GM18870 (cell line): ENCODE measurements around the gene PPP2R2C.

Experiments used
- ATAC-seq: cut with Tn5 transposase; IDR thresholded peaks from one replicate; pipeline ENCODE4 v1.9.1; 2021; ENCODE audit warnings: moderate library complexity; ENCODE audit not compliant: unreplicated experiment

Gene PPP2R2C

DNA sequence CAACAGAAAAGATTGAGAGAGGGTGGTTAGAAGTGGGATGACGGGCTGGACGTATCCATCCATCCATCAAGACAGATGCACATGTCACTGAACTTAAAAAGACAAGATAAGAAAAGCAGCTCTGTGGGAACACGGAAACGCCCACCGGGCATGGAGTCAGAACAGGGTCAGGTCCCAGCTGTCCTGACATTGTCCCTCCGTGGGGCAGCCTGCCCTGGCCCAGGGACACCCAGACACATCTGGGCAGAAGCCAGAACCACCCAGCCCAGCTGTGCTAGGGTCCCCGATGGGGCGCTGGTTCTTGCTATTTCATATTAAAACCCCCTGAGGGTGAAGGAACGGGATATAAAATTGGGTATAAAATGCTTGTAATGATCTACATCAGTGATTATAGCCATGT, 88.5 kb downstream of the PPP2R2C start:
- ATAC-seq, result no peak

DNA sequence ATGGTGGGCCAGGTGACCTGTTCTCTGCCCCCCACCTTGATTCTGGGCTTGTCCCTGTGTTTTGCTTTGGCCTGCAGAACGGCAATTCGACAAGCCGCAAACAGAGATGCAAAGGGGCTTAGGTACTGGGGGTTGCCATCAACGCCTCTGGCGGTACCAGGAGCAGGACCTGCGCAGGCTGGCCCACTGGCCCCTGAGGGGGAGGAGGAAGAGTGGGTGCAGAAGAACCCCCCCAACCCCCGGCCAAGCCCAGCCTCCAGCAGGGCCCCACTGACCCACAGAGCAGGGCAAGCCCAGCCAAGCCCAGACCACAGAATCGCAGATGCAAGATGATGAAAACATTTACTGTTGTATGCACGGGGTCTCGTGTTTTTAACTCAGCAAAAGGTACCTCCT, 89.4 kb downstream of the PPP2R2C start:
- no peak for ATAC-seq

DNA sequence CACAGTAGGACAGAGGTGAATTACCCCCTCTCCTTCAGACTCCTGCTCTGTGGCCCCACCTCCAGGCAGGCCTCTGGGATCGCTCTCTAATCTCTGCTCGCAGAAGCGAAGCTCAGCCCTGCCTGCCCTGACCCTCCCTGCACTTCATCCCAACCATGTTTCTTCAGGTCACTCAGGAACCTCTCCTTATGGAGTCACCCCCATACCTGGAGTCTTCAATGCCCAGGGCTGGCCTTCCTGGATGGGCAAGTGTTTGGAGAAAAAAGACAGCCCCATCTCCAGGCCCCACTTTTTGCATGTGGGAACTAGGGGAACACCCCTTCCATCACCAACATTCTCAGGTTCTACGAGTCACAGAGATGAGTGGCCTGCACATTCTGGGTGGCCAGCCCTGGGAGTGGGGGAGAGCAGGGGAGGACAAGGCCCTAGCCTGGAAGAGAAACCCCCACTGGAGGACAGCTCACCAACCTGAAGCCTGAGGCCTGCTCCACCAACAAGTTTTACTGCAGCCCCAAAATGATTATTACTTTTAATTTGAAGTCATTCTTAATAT, 90.8 kb downstream of the PPP2R2C start:
- ATAC-seq, result no peak

DNA sequence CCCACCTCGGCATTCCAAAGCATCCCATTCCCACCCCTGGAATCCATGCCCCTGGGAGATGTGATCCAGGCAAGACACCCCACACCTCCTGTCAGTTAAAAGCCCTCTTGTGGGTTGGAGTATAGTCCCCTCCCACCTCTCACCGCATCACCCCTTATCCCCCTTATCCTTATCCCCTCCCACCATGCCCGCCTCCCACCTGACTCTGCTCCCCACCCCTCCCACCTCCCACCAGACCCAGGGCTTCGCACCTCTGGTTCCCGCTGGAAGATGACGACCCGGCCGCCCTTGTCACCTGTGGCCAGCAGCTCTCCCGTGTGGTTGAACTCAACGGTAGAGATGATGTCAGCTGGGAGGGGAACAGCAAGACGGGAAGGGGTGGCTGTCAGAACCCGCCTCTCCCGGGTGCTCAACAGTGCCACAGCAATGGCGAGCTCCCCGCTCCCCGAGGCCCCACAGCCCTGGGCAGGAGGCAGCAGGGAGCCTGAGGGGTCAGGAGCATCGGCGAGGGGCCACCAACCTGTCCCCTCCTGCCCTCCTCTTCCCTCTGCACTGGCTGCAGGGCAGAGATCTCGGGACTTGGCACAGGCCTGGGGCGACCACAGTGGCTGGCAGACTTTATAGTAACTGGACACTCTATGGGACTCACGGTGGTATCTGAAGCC, 91.5 kb downstream of the PPP2R2C start:
- ATAC-seq, result no peak

DNA sequence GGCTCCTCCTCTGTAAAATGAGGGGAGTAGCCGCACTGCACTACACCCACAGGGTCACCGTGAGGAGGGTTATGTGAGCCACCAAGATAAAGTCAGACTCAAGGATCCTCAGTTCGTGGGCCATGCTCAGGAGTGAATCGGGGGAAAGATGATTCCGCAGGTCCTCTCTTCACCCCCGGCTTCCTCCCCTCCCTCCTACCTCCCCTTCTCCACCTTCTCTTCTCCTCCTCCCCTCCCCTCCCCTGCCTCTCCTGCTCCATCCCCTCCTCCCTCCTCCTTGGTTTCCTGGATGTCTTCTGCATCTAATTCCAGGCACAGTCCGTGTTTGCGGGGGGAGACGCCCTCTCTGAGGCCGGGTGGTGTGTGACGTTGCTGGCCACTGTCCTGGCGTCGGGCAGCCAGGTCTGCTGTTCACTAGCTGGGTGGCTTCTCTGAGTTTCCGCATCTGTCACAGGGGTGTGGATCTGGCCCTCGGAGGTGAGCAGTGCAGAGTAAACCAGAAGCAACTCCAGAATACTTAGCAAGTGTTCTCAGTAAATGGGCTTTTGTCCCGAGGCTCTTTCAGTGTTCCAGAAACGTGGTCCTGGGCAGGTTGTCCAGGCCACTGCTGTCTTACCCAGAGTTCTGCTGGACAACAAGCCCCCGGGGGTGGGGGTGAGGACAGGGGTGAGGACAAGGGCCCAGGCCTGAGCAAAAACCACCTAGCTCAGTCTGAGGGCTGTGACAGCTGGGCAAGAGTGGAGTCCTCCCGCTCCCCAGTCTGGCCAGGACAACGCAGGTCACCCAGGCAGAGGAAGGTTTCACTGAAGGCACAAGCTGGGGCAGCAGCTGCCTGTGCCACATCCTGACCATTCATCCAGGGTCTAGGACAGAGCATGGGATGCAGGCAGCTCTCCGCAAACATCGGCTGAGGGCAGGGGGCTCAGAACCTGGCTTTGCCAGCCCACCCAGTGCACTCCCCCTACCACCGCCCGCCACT, 92.4 kb downstream of the PPP2R2C start:
- no peak for ATAC-seq

DNA sequence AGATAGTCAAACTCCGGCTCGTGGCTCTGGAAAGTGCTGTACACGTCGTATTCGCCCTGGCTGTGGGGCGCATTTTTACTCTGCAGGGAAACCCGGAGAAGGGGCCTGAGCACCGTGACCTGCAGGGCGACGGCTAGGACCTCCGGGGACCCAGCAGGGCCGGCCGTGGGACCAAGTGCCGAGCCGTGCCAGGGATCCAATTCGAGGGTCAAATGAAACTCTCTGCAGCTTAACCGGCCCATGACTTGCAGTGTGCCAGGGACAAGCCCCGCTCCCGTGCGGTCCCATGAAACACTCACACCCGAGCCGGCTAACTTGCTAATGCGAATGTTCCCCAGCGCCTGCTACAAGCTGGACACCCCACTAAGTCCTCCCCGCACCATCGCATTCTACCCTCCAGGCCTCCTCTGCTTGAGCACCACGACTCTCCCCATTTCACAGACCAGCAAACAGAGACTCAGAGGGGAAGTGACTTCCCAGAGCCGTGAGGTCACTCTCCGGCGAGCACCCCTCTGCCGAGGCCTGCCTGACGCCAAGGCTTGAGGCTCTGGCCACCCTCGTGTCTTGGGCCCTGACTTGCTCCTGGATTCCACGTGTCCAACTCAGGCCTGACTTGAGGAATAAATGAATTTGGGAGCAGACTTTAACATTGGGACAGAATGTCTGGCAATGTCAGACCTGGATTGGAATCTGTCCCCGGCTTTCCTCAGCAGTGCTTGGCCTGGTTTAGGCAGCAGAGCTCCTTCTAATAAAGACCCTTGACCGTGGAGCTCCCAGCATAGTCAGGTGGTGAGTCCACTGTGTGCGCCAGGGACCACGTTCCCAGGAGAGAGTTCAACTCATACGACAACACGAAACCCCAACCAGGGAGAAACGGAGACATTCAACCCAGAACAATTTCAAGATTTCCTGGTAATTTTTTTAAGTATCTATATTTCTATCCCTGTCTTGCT, 93.6 kb downstream of the PPP2R2C start:
- ATAC-seq, result no peak

DNA sequence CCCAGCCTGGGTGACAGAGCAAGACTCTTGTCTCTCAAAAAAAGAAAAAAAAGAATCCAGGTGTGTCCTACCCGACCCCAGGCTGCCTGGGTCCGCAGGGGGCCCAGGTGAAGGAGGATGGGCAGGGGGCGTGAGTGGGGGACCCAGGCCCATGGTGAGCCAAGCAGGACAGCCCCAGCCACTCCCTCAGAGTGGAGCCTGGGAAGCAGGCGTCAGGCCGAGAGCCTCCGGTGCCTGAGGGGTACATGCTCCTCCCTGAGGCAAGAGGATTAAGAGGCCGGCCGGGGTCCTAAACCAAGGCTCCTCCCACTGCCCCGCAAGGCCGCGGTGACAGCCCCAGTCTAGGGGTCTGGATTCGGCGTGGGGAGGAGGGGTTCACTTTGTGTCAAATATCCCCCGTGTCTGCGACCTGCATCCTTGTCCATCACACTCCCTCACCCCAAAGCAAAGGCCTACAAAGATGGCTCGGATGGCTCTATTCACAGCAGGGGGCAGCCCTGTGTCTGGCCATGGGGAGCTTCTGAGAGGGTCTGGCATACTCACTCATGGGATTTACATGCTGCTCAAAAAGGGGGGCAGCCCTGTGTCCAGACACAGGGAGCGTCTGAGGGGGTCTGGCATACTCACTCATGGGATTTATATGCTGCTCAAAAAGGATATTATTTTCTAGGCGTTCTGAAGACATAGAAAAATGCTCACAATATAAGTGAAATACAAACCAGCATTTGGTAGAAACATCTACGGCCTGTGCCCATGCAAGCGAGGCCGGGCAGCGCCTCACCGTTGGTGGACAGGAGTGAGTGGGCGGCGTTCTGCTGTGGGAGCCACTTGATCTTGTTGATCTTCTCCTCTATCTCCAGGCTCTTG, 94.6 kb downstream of the PPP2R2C start:
- ATAC-seq, result no peak

DNA sequence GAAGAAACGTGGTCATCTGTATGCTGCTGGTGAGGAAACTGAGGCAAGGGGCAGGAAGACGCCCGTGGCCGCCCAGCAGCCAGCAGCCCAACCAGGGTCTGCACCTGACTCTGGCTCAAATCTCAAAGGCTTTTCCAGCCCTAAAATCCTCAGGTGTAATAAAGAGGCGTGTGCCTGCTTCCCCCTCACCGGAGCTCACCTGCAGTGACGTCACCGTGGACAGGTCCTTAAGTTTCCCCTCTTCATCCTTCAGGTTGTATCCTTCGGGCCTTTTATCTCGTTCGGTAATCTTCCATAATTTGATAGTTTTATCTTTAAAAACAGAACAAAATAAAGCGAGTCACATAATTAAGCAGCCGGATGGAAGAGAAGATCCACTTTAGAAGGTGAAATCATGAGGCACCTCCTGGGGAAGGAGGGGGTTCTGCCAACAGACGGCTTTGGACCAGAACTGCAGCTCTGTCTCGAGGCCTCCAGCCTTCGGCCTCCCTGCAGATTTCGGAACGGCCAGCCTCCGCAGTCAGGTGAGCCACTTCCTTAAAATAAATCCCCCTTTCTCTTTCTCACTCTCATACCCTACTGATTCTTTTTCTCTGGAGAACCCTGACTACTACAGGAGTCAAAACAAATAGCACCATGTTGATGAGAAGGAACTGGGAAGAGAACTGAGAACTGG, 96.7 kb downstream of the PPP2R2C start:
- no peak for ATAC-seq

DNA sequence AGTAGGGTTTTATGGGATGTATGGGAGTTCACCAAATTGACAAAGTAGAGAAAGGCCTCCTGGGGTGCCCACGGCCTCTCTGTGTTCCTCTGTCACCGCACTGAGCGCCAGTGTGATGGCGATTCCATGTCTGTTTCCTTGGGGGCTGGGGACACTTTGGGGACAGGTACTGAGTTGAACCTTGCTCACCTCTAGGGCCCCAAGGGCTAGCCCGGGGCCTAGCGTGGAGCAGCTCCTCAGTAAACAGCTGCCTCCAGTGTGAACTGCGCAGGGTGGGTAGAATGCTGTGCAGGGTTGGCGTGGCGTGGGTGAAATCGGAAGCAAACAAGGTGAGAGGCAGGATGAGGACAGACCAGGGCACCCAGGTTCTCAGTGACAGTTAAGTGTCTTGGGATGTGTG, 97.8 kb downstream of the PPP2R2C start:
- no peak for ATAC-seq

DNA sequence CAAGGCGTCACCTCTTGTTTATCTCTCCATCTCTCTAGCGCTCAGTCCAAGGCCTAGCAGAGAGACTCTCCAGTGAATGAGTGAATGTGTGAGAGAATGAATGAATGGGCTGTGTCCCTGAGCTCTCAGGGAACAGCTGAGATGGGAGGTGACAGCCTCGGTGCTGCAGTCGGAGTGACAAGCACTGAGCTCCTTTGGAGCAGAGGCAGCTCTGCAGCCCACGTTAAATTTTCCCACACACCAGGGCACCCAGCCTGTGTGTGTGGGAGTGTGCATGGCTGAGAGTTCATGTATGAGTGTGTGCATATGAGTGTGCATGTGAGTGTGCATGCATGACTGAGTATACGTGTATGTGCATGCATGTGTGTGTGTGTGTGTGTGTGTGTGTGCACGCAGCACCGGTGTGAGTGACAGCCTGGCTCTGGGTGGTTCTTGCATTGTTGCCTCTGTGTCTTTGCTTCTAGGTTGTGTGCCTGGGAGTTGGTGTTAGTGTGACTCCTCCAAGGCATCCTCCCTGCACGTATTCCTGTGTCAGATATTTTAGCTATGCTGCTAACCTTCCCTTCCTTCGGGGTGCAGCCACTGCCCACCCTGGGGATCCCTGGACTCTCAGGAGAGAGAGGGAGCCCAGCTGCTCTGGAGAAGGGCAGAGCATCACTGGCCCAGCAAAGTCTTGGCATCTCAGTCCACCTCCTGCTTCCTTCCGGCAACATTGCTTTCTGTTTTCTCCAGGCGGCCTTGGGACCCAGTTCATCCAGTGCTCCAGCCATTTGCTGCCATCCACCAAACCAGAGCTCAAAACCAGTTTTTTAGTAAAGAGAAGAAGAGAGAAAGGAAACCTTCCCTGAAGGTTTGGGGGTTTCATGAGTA, 98.6 kb downstream of the PPP2R2C start:
- ATAC-seq, result no peak

DNA sequence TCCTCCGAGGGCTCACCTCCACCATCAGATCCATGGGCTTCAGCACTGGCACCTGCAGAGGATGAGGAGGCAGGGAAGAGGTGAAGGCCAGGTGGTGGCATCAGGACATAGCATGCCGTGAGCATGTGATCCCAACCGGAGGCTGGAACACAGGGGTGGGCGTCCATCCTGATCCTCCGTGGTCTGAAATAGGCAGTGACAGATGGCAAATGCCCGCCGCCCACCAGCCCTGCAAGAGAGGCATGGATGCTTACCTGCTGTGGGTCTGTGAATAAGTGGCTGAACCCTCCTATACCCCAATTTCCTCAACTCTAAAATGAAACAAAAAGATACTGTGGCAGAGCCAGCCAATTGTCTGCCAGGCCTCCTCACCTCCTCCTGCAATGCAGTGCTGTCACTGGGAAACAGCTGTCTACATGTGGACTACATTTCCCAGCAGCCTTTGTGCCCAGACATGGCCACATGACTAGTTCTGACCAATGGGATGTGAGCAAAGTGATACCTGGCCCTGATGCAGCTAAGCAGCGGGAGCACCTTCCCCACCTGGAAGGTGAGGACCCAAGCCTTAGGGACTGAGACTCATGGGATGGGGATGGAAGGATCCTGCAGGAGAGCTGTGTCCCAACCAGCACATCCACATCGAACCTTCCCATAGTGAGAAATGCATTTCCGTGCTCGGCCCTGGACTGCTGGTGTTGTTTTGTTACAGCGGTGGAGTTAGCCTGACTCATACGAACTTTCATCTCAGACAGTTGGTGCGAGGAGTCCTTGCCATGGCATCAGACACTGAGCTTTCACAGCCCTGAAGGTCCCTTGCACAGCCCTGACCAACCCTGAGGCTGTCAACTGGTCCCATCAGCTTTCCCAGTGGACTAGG, 99.5 kb downstream of the PPP2R2C start:
- peak; percentile 60 for ATAC-seq

DNA sequence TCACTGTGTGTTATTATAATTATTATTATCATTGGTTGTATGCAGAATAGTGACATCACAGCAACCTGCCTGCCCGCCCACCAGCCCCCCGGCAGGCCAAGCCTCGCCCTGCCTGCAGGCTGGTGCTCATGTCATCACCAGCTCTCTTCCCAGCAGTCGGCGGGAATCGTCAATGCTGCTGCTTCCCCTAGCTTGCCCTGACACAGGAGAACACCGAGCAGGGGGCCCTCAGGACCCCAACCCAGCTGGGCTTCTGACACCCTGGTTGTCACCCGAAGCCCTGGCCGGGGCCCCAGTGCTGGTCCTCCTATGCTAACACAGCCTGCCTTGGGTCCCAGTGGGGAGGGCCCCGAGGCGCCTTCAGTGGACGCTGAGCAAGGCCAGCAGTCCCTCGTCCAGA, 100.6 kb downstream of the PPP2R2C start:
- no peak for ATAC-seq

DNA sequence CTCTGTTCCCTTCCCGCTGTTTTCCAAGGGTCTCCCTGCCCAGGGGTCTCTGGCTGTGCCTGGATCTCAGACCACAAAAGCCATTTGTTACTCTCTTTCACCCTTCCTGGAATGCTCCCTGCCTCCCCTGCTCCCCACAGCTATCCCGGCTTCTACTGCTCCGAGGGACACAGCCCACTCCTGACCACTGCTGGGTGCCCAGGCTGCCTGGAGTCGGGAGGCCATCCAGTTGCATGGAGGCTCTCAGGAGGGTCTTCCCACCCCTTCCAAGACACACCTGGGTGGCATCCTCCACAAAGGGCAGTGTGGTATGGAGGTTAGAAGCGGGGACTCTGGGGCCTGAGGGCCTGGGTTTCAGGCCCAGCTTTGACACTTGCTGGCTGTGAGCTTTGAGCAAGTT, 101.1 kb downstream of the PPP2R2C start:
- ATAC-seq, result no peak

DNA sequence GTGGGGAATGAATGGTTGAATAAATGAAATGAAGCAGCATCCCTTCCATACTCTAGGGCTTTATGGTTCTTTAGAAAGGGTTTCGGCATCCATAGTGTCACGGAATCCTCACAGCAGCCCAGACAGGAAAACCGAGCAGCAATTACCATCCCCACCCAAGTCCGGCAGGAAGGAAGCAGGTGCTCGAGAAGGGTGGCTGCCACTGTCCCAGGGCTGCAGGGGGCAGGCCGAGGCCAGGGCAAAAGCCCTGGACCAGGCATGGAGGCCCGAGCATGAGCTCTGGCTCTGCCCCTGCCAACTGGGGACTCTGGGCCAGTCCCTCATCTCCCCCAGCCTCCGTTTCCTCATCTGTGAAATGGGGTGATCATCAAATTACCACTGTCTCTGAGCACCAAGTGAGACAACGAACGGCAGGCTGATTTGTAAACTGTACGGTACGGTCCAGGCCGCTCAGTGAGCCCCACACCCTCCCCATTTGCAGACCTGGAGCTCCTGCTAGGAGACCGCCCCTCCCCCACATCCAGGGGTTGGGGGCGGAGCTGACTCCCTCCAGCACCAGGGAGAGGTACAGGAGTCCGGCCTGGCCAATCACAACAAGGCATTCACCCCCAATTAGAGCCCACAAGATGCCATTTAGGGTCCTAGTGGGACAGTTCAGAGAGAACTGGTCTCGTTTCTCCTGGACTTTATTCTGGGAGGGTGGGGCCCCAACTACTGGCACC, 102.3 kb downstream of the PPP2R2C start:
- ATAC-seq, result no peak

DNA sequence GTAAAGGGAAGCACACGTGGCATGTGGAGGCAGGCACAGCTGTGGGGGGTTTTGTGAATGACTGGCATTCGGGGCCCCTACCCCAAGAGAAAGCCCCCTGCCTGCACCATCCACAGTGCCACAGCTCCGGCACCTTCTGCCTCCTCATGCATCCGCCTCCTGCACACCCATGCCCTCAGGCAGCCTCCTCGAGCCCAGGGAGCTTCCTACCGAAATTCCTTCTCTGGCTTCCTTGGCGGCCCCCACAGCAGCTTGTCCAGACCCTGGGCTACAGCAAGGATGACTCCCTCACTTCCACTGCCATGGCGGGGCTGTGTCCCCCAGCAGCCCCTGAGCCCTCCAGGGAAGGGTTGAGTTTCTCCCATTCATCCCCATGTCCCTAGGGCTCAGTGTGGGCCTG, 102.9 kb downstream of the PPP2R2C start:
- ATAC-seq, result no peak

DNA sequence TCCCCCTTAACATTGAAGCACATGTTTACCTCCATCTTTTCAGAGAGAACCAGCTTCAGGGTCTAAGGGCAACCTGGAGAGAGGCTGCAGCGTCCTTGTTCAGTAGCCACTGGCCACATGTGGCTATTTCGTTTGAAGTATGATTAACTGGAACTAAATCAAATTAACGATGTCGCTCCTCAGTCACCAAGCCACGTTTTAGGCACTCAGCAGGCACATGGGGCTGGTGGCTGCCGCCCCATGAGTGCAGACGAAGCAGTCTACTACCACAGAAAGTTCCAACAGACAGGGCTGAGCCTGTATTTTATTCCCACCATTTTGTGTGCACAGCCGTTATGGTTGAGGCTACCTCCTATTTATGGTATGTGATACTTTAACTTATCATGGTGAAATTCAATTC, 103.4 kb downstream of the PPP2R2C start:
- no peak for ATAC-seq

DNA sequence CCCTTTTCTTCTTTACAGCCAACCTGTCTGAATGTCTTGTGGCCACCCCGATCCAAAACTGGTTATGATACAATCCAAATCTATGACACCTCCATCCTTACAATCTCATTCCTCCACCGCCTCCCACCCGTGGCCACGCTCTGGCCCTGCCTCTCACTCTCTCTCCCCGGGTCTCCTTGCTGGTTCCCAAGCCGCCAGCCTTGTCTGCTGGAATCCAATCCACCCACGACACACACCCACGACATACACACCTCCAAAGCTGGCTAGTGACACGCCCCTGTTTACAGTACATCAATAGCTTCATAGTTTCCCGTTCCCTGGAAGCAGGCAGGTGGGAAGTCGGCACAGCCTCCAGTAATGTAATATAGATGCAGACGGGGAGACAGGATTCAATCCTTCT, 103.8 kb downstream of the PPP2R2C start:
- ATAC-seq, result no peak
